Heart left ventricle (tissue), 16 donors: ENCODE data around the gene HCFC2. TPM values are rescaled to one million over a fixed set of nuclear protein-coding genes. Genes with fewer than 3 reads are reported as not detected.

Experiments
- ATAC-seq, 4 donors: fragments of 200-7000 bp; cut with Tn5 transposase; one replicate each; pipeline ENCODE4 v1.9.1; 2020 to 2022; ENCODE audit warnings: moderate library complexity in 4 of 4, mild to moderate bottlenecking in 3 of 4, moderate number of reproducible peaks in 1 of 4
- DNase-seq, 5 donors: peaks; one replicate each; pipeline ENCODE4 v3.0.0-alpha.2; 2020
- H3K27ac ChIP-seq, 12 donors: fragments of 200-600 bp; sonication (generic) in 4 of 12; one replicate each; pipeline versions ENCODE4 v1.5.0 to v1.8.0; 2016 to 2022; ENCODE audit warnings: mild to moderate bottlenecking in 2 of 12
- H3K27me3 ChIP-seq, 9 donors: fragments of 200-600 bp; sonication (generic) in 2 of 9; one replicate each; pipeline versions ENCODE4 v1.5.1 to v1.8.0; 2016 to 2022; ENCODE audit warnings: mild to moderate bottlenecking in 3 of 9
- H3K36me3 ChIP-seq, 9 donors: fragments of 200-600 bp; sonication (generic) in 2 of 9; one replicate each; pipeline versions ENCODE4 v1.5.0 to v1.8.0; 2018 to 2022; ENCODE audit warnings: mild to moderate bottlenecking in 2 of 9
- H3K4me1 ChIP-seq, 12 donors: fragments of 200-600 bp; sonication (generic) in 4 of 12; one replicate each; pipeline versions ENCODE4 v1.5.0 to v1.8.0; 2016 to 2022; ENCODE audit warnings: mild to moderate bottlenecking in 3 of 12
- H3K4me3 ChIP-seq, 12 donors: fragments of 200-600 bp; sonication (generic) in 4 of 12; one replicate each; pipeline versions ENCODE4 v1.5.0 to v1.8.0; 2017 to 2022; ENCODE audit warnings: mild to moderate bottlenecking in 9 of 12, moderate library complexity in 4 of 12
- H3K9me3 ChIP-seq, 12 donors: fragments of 200-600 bp; sonication (generic) in 4 of 12; one replicate each; pipeline versions ENCODE4 v1.5.0 to v1.8.0; 2016 to 2022; ENCODE audit warnings: mild to moderate bottlenecking in 1 of 12
- CTCF ChIP-seq, 12 donors: fragments of 200-600 bp; sonication (generic) in 4 of 12; IDR thresholded peaks; one replicate each; pipeline versions ENCODE4 v1.5.0 to v1.8.0; 2018 to 2022; ENCODE audit warnings: antibody characterized with exemption in 12 of 12, mild to moderate bottlenecking in 5 of 12
- POLR2A ChIP-seq, 2 donors: fragments of 450-650 bp; IDR thresholded peaks; one replicate each; pipeline ENCODE4 v1.6.1; 2017; ENCODE audit warnings: antibody characterized with exemption in 2 of 2, mild to moderate bottlenecking in 2 of 2, moderate library complexity in 2 of 2
- WGBS, 4 donors: extraction: QIAGEN DNeasy Blood & Tissue Kit in 2 of 4; methylation state at CpG; one replicate each; pipeline versions ENCODE4 v1.1.5 to v1.1.7; 2013 to 2018; 5-methylcytosine and 5-hydroxymethylcytosine counted together
- intact Hi-C, 10 donors: fragments of 100-400 bp; cut with DNase I; formaldehyde crosslinking; loops; one replicate each; pipeline versions ENCODE4 v1.11.1 to v1.14.2; 2022
- polyA plus RNA-seq, 2 donors: library from polyadenylated mRNA; stranded (reverse); fragments of 200-250 nt; gene quantifications; one replicate each; pipeline ENCODE4 v1.2.3, GENCODE V29; 2013
- total RNA-seq, 9 donors: library from RNA; depleted of rRNA in 2 of 9; stranded (reverse); fragments of >200 nt in 2 of 9; fragmentation: NEBNext Ultra II Directional in 3 of 9; extraction: Animal tissue kit (Norgen Biotek cat#: 25700) in 3 of 9; gene quantifications; one replicate each; pipeline versions ENCODE4 v1.1.0 to v1.2.4, GENCODE V29; 2016 to 2023
- donor health status: ischemic (EF 13 %, LVEDD 7.1; RV severe dilation, severe dysfunction).
- donor health status: healthy with polysubstance abuse.
- donor health status: DM: no; HTN: yes; CAD: no.
- donor health status: DM: no; HTN: no; CAD: no.
- donor health status: ischemic (EF 25% LVEDD 6.9; RV normal size, moderate dysfunction).
- donor health status: ischemic (EF 25% LVEDD 5.7; RV mildly dilated, moderate dysfunction).
- donor health status: healthy.
- donor health status: DM: yes; HTN: yes; CAD: no.
- donor health status: ischemic (EF 35%, LVEDD 5.7; RV mildly dilated, moderate dysfunction).
- donor health status: nonischemic (EF 11% LVEDD 7.7; RV severe dilation, severe dysfunction).
- donor health status: DM: yes; HTN: yes; CAD: no.
- donor health status: PGD.
- donor health status: ischemic (EF 29% LVEDD 5.4; RV normal size, mild dysfunction).
- donor health status: nonischemic (EF 23%, LVEDD 6.1; RV moderate dilation, normal function).

HCFC2 gene
- total and polyA plus RNA-seq, 11 donors: 4.8 to 14.0 (median 9.0) TPM

DNA sequence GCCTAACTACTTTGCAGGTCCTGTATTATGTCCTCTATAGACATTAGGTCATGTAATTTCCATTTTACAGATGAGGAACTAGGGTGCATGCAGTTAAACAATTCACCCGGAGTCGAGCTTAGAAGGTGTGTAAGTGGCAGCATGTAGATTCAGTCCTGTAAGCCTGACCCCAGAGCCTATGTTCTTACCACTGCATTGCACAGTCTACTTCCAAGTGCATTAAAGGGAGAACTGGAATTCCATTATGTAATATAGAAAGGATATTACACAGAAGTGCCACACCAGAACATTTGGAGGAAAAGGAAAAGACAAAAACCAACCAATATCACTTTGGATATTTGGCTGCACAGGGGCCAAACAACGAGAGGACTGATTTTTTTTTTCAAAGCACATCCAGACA is 15.5 kb upstream of the HCFC2 start:
- ATAC-seq (no peak), DNase-seq (no peak)
- peaks cover 0 to 19% (median 0%) of the 10 kb centered on the region in 9 donors for H3K27me3 ChIP-seq
- H3K9me3 ChIP-seq: no peaks in the 10 kb centered on the region
- peak overlapping the region in 8 of 12 donors; percentile 27 to 79 (median 58) for H3K27ac ChIP-seq
- no peak for TF ChIP-seq CTCF (IDR thresholded peaks at IDR 0.05)
- peak overlapping the region in 11 of 12 donors; percentile 15 to 66 (median 51) for H3K4me3 ChIP-seq
- 66 to 83% (median 70%) methylated on average over 3 of the region's 3 CpGs for WGBS, 4 donors
- intact Hi-C loops: loop anchor here in 2 of 10 donors (5.0 kb wide), 2 partner anchors 37 to 52 kb away; no protein-coding TSS in a partner anchor
- H3K4me1 ChIP-seq: peaks cover 0 to 37% (median 21%) of the 10 kb centered on the region in 12 donors
- no peaks in the 10 kb centered on the region for H3K36me3 ChIP-seq

DNA sequence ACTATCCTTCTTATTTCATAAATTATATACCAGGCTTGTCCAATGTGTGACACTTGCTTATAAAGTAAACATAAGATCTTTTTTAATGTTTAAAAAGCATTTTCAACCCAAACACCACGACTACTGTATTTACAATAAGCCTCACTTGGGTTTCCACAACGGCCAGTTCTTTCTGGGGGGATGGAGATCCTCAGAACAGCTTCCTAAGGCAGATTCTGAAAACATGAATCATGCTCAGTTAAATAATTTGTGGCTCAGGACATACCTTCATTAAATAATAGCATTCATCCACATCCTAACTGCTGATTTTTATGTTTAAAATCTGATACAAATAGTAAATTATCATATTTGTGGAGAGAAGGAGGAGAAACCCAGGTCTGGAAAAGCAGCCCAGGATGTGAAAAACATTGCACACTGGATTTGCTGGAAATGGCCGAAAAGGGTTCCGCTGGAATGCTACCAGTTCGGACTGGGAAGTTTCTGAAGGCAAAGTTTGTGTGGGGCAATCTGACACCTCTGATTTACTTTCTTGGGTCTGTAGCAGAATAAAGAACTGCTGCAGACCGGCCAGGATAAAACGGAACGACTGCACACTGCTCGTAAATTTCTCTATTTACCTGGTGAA is 14.9 kb upstream of the HCFC2 start:
- 36 to 47% (median 41%) methylated on average over 9 of the region's 9 CpGs for WGBS, 4 donors
- DNase-seq (no peak), ATAC-seq (peak in 2 of 4 donors; percentile 9 to 12)
- Histone ChIP-seq H3K27ac (peak overlapping the region in 10 of 12 donors; percentile 27 to 79 (median 58)), H3K36me3 (no peaks in the 10 kb centered on the region), H3K4me3 (peak overlapping the region; percentile 20 to 66 (median 51)), H3K4me1 (peaks cover 0 to 37% (median 21%) of the 10 kb centered on the region in 12 donors), H3K9me3 (no peaks in the 10 kb centered on the region), H3K27me3 (peaks cover 0 to 19% (median 0%) of the 10 kb centered on the region in 9 donors)
- intact Hi-C loops: loop anchor here in 2 of 10 donors (5.0 kb wide), 2 partner anchors 37 to 52 kb away; no protein-coding TSS in a partner anchor
- TF ChIP-seq POLR2A (IDR thresholded peaks at IDR 0.05): no peak
- TF ChIP-seq CTCF (IDR thresholded peaks at IDR 0.05): no peak

DNA sequence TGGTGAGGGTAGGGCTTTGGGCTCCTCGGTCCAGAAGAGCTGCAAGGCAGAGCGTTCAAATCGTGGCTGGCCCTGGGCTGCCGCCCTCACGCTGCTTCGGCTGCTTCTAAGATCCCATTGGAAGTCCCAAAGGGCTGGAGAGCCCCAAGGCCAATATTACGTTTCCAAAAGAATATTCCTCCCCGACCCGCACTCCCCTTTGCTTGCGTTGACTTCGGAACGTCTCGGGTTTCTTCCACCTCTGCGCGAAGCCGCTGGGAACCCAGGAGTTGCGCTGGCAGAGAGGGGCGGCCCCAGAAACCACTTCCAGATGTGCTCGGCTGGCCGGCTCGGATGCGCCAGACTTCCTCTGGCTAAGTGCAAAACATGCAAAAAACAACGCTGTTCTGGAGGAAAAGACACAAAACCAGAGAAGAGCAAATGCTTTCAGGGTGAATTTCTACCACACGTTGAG is 14.4 kb upstream of the HCFC2 start, which contains the start of gene GLT8D2:
GLT8D2 (minus strand) TSS at position 285 of the 454 bp plus-strand sequence. CDS start 30,539 bp downstream, outside the sequence.
- H3K9me3 ChIP-seq: no peaks in the 10 kb centered on the region
- peak; percentile 51 to 78 (median 65) for DNase-seq
- H3K36me3 ChIP-seq: no peaks in the 10 kb centered on the region
- peak; percentile 41 to 81 (median 78) for ATAC-seq
- peak within 1 kb of the TSS; percentile 20 to 66 (median 51) for H3K4me3 ChIP-seq
- H3K27ac ChIP-seq: peak within 1 kb of the TSS in 10 of 12 donors; percentile 27 to 79 (median 58)
- H3K27me3 ChIP-seq: peaks cover 0 to 19% (median 0%) of the 10 kb centered on the region in 9 donors
- no peak for TF ChIP-seq CTCF (IDR thresholded peaks at IDR 0.05)
- no peak for TF ChIP-seq POLR2A (IDR thresholded peaks at IDR 0.05)
- intact Hi-C loops: loop anchor here in 4 of 10 donors (5.0 to 10.0 kb wide), 5 partner anchors 38 to 75 kb away; no protein-coding TSS in a partner anchor
- peaks cover 0 to 35% (median 21%) of the 10 kb centered on the region in 12 donors for H3K4me1 ChIP-seq
- WGBS, 4 donors: 8 to 26% (median 10%) methylated on average over 24 of the region's 24 CpGs

DNA sequence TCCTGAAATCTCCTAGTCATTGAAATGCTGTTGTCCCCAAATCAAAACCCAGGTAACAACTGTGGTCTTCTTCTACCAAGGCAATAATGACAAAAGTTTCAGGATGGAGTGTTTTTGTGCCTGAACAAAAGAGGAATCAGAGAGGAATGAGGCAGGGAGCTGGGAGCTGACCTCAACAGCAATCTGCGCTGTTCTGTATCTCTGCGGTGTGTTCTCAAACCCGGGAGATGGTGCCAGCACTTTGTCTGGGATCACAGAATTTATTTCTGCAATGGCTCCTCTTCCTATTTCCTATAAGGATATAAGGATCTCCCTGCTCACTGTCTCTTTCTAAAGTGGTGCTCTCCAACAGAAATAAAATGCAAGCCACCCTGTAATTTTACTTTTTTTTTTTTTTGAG is 13.9 kb upstream of the HCFC2 start:
- peak overlapping the region in 9 of 12 donors; percentile 50 to 79 (median 60) for H3K27ac ChIP-seq
- ATAC-seq: no peak

More for the DNA sequence above, 13.9 kb upstream of the HCFC2 start:
- Histone ChIP-seq H3K36me3 (no peaks in the 10 kb centered on the region), H3K4me3 (peak overlapping the region in 11 of 12 donors; percentile 33 to 66 (median 51)), H3K27me3 (peaks cover 0 to 19% (median 0%) of the 10 kb centered on the region in 9 donors), H3K9me3 (no peaks in the 10 kb centered on the region), H3K4me1 (peaks cover 0 to 30% (median 19%) of the 10 kb centered on the region in 12 donors)
- no peak for TF ChIP-seq CTCF (IDR thresholded peaks at IDR 0.05)
- no peak for TF ChIP-seq POLR2A (IDR thresholded peaks at IDR 0.05)
- 40 to 58% (median 51%) methylated on average over 3 of the region's 3 CpGs for WGBS, 4 donors
- no peak for DNase-seq
- intact Hi-C loops: loop anchor here in 3 of 10 donors (5.0 to 10.0 kb wide), 3 partner anchors 56 to 76 kb away; no protein-coding TSS in a partner anchor
